OCI-LY1 (cell line): Measurements from ENCODE around the gene LRRC45.

Source experiments
- H2AFZ ChIP-seq: fragments of 200-600 bp; sonication (generic), shearing (Covaris generic); 2 replicates; pipeline ENCODE4 v1.6.0; 2014; ENCODE audit warnings: antibody characterized with exemption, mild to moderate bottlenecking, low read length
- H3F3A ChIP-seq: fragments of 200-600 bp; sonication (generic), shearing (Covaris generic); 2 replicates; pipeline ENCODE4 v1.6.0; 2014; ENCODE audit warnings: mild to moderate bottlenecking, antibody characterized with exemption, low read length, moderate library complexity; ENCODE audit not compliant: insufficient read depth
- H3K27ac ChIP-seq: fragments of 200-600 bp; sonication (generic); 2 replicates; pipeline ENCODE4 v1.5.1; 2014; ENCODE audit warnings: low read length, mixed run types, mild to moderate bottlenecking, low read depth; ENCODE audit not compliant: poor library complexity, severe bottlenecking
- H3K27me3 ChIP-seq: fragments of 200-600 bp; sonication (generic); 2 replicates; pipeline ENCODE4 v1.6.0; 2014; ENCODE audit warnings: antibody characterized with exemption, mild to moderate bottlenecking, low read length, moderate library complexity; ENCODE audit not compliant: insufficient read depth
- H3K36me3 ChIP-seq: fragments of 200-600 bp; sonication (generic); 2 replicates; pipeline ENCODE4 v1.6.1; 2014; ENCODE audit warnings: mild to moderate bottlenecking, antibody characterized with exemption, low read length, moderate library complexity, mixed read lengths; ENCODE audit not compliant: insufficient read depth
- H3K4me1 ChIP-seq: fragments of 200-600 bp; sonication (generic); 2 replicates; pipeline ENCODE4 v1.5.1; 2014; ENCODE audit warnings: mild to moderate bottlenecking, low read length, moderate library complexity; ENCODE audit not compliant: insufficient read depth, severe bottlenecking
- H3K4me2 ChIP-seq: fragments of 200-600 bp; sonication (generic), shearing (Covaris generic); 2 replicates; pipeline ENCODE4 v1.6.1; 2014; ENCODE audit warnings: low read length
- H3K4me3 ChIP-seq: fragments of 200-600 bp; sonication (generic); 2 replicates; pipeline ENCODE4 v1.5.1; 2014; ENCODE audit warnings: low read length, low read depth, mild to moderate bottlenecking, mixed read lengths; ENCODE audit not compliant: poor library complexity, severe bottlenecking
- H3K79me2 ChIP-seq: fragments of 200-600 bp; shearing (Covaris generic); 2 replicates; pipeline ENCODE4 v1.6.1; 2016; ENCODE audit warnings: mixed run types, low read length, mixed read lengths; ENCODE audit not compliant: insufficient read depth
- H3K9ac ChIP-seq: fragments of 200-600 bp; sonication (generic), shearing (Covaris generic); 2 replicates; pipeline ENCODE4 v1.6.1; 2014; ENCODE audit warnings: mild to moderate bottlenecking, low read length, mixed read lengths
- H3K9me2 ChIP-seq: fragments of 200-600 bp; sonication (generic), shearing (Covaris generic); 2 replicates; pipeline ENCODE4 v1.6.1; 2014; ENCODE audit warnings: low read depth, mild to moderate bottlenecking, low read length, mixed read lengths
- H3K9me3 ChIP-seq: fragments of 200-600 bp; shearing (Covaris generic); 2 replicates; pipeline ENCODE4 v1.6.1; 2014; ENCODE audit warnings: low read length, mixed read lengths
- H4K20me1 ChIP-seq: fragments of 200-600 bp; sonication (generic), shearing (Covaris generic); 2 replicates; pipeline ENCODE4 v1.6.0; 2016; ENCODE audit warnings: mild to moderate bottlenecking, low read length; ENCODE audit not compliant: insufficient read depth
- CTCF ChIP-seq: fragments of 200-600 bp; sonication (generic), shearing (Covaris generic); IDR thresholded peaks from 2 replicates; pipeline ENCODE4 v1.5.1; 2017; ENCODE audit warnings: mild to moderate bottlenecking, antibody characterized with exemption, low read length, moderate library complexity, mixed read lengths
- EZH2 ChIP-seq: fragments of 200-600 bp; sonication (generic), shearing (Covaris generic); IDR thresholded peaks from 2 replicates; pipeline ENCODE4 v1.8.0; 2017; ENCODE audit warnings: borderline replicate concordance, mixed run types, mild to moderate bottlenecking, antibody characterized with exemption, low read length, moderate library complexity, mixed read lengths

Gene LRRC45

GRCh38 chr17:81999976-82000802 is 22.9 kb upstream of the LRRC45 start:
- no peaks in the 10 kb centered on the region for H3K9me3 ChIP-seq
- H4K20me1 ChIP-seq: no peaks in the 10 kb centered on the region
- H3F3A ChIP-seq: no peaks in the 10 kb centered on the region
- TF ChIP-seq EZH2 (no peak), CTCF (no peak)
- H3K79me2 ChIP-seq: no peaks in the 10 kb centered on the region
- no peaks in the 10 kb centered on the region for H3K4me1 ChIP-seq
- H3K9ac ChIP-seq: no peak overlapping the region
- no peaks in the 10 kb centered on the region for H3K36me3 ChIP-seq
- H3K9me2 ChIP-seq: no peaks in the 10 kb centered on the region
- no peak overlapping the region for H3K27ac ChIP-seq
- H3K27me3 ChIP-seq: no peaks in the 10 kb centered on the region; the same call in 1 of the 2 replicates
- H3K4me2 ChIP-seq: no peak overlapping the region
- H2AFZ ChIP-seq: no peak overlapping the region
- H3K4me3 ChIP-seq: no peak overlapping the region

GRCh38 chr17:82000803-82001570 is 22.1 kb upstream of the LRRC45 start:
- Histone ChIP-seq H3K27ac (no peak overlapping the region), H3K9ac (no peak overlapping the region), H3K36me3 (no peaks in the 10 kb centered on the region), H3K4me2 (no peak overlapping the region), H3K9me3 (no peaks in the 10 kb centered on the region), H3K79me2 (no peaks in the 10 kb centered on the region), H3K4me1 (no peaks in the 10 kb centered on the region), H4K20me1 (no peaks in the 10 kb centered on the region), H3K27me3 (no peaks in the 10 kb centered on the region; the same call in 1 of the 2 replicates), H2AFZ (no peak overlapping the region), H3K4me3 (no peak overlapping the region), H3K9me2 (no peaks in the 10 kb centered on the region), H3F3A (no peaks in the 10 kb centered on the region)
- TF ChIP-seq CTCF (no peak), EZH2 (no peak)

- H3K4me1 ChIP-seq: no peaks in the 10 kb centered on the region
- no peaks in the 10 kb centered on the region for H3K79me2 ChIP-seq
- H3K4me3 ChIP-seq: no peak overlapping the region
- H3K9me2 ChIP-seq: no peaks in the 10 kb centered on the region
- no peak overlapping the region for H3K27ac ChIP-seq
- no peaks in the 10 kb centered on the region for H3F3A ChIP-seq
- no peak overlapping the region for H3K9ac ChIP-seq
- H3K9me3 ChIP-seq: no peaks in the 10 kb centered on the region
- H3K4me2 ChIP-seq: no peak overlapping the region
- no peaks in the 10 kb centered on the region for H4K20me1 ChIP-seq
- no peak for TF ChIP-seq EZH2
- no peaks in the 10 kb centered on the region for H3K36me3 ChIP-seq
- H2AFZ ChIP-seq: no peak overlapping the region
- no peaks in the 10 kb centered on the region; the same call in 1 of the 2 replicates for H3K27me3 ChIP-seq
Observed at GRCh38 chr17:82001571-82002056, 21.5 kb upstream of the LRRC45 start.
